Natural killer cell treated with Interleukin-12 subunit alpha and Interleukin-12 subunit beta and Interleukin-15 and Interleukin-18, amount 100 ng/mL, for 72 hours (primary cell): ENCODE data around the gene MYOCD. TPM values are rescaled to one million over a fixed set of nuclear protein-coding genes. Genes with fewer than 3 reads are reported as not detected.

Experiments
- total RNA-seq, 2 donors: library from RNA; stranded (reverse); gene quantifications; one replicate each; pipeline ENCODE4 v1.2.3, GENCODE V29; 2022

The MYOCD gene
- total RNA-seq, 2 donors from 2014 or later: not detected

Other genes with a start within 250 kb of the MYOCD start
- gene ARHGAP44, start 123.6 kb downstream of the MYOCD start, total RNA-seq: under 1 TPM in 1 of 2 donors, not detected in 1; 0.21 TPM